ENCODE measurements around the gene PLA2G12A. TPM values are rescaled to one million over a fixed set of nuclear protein-coding genes. Genes with fewer than 3 reads are reported as not detected.
A peak's percentile ranks its signal among the peaks of the same experiment; 100 is the strongest.

Gene PLA2G12A
- total and polyA plus RNA-seq, 9 of the 15 experiments (the other 6 are each of a cell fraction or from before 2014, with no cell fraction given): 24.2 to 226 (median 80.5) TPM

DNA sequence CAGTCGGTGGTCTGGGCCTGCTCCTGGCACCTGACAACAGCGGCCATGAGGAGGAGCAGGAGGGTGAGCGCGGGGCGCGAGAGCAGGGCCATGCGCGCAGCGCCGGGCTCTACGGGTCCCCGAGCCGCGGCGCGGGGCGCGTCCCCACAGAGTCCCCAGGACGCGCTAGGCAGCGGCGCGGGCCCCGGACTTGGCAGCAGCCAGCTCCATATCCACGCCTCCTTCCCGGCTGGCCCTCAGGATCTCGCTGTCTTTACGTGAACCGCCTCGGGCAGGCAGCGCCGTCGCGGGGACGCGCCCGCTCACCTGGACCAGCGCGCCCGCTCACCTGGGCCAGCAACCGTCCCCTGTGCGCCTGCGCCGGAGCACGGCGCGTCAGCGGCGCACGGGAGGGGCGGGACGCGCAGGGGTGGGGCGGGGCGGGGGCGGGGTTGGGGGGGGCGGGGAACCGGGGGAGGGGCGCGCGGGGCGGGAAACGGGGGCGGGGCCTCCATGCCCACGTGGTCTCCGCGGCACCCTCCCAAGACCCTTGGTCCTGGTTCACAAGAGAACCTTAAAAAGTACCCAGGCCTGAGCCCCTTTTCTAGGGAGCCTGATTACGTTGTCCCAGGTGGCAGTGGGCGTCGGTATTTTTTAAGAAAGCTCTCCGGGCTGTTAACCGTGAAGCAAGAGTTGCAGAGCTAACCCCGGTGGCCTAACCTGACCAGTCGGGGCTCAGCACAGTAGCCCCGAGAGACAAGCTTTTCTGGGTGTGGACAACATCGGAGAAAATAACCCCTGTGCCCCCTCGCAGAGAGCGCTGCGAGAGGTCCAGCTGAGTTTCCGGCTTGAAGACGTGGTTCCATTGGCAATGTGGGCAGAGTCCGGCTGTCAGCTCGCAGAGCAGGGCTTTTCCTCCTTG lies at the start of gene PLA2G12A (continued):
- TF ChIP-seq, protein P1, sequence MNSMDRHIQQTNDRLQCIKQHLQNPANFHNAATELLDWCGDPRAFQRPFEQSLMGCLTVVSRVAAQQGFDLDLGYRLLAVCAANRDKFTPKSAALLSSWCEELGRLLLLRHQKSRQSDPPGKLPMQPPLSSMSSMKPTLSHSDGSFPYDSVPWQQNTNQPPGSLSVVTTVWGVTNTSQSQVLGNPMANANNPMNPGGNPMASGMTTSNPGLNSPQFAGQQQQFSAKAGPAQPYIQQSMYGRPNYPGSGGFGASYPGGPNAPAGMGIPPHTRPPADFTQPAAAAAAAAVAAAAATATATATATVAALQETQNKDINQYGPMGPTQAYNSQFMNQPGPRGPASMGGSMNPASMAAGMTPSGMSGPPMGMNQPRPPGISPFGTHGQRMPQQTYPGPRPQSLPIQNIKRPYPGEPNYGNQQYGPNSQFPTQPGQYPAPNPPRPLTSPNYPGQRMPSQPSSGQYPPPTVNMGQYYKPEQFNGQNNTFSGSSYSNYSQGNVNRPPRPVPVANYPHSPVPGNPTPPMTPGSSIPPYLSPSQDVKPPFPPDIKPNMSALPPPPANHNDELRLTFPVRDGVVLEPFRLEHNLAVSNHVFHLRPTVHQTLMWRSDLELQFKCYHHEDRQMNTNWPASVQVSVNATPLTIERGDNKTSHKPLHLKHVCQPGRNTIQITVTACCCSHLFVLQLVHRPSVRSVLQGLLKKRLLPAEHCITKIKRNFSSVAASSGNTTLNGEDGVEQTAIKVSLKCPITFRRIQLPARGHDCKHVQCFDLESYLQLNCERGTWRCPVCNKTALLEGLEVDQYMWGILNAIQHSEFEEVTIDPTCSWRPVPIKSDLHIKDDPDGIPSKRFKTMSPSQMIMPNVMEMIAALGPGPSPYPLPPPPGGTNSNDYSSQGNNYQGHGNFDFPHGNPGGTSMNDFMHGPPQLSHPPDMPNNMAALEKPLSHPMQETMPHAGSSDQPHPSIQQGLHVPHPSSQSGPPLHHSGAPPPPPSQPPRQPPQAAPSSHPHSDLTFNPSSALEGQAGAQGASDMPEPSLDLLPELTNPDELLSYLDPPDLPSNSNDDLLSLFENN (IDR thresholded peaks at IDR 0.05; ENCODE audit: low read depth in 2 of 2, low read length in 2 of 2): no peak
- TF ChIP-seq XRCC3 (IDR thresholded peaks at IDR 0.05) (no peak), TOE1 (IDR thresholded peaks at IDR 0.05; ENCODE audit: borderline replicate concordance) (0 out of 2 replicates have a peak, but pooled peaks have one; percentile 40), TOE1 (CRISPR knock-in tag; IDR thresholded peaks at IDR 0.05; ENCODE audit: borderline replicate concordance, low read depth) (no peak), MAZ (CRISPR knock-in tag; conservative IDR thresholded peaks at IDR 0.05 in 1 of 2, IDR thresholded peaks at IDR 0.05 in 1 of 2) (peak; percentile 11 to 41; a peak in 2 of 4 replicates), CTBP1 (IDR thresholded peaks at IDR 0.05; ENCODE audit: borderline replicate concordance) (peak; percentile 86), RBM22 (IDR thresholded peaks at IDR 0.05; ENCODE audit: low read depth, low read length, poor library complexity, severe bottlenecking) (no peak), RBFOX2 (IDR thresholded peaks at IDR 0.05; ENCODE audit: low read depth, low read length) (peak; percentile 81), IRF2 (CRISPR knock-in tag; IDR thresholded peaks at IDR 0.05) (no peak), EP400 (IDR thresholded peaks at IDR 0.05) (peak; percentile 12; the same call in 1 of the 2 replicates), ZBTB1 (CRISPR knock-in tag; IDR thresholded peaks at IDR 0.05; ENCODE audit: borderline replicate concordance, low read depth) (no peak), NONO (IDR thresholded peaks at IDR 0.05; ENCODE audit: low read depth in 2 of 2, low read length in 1 of 2) (no peak), BRD9 (IDR thresholded peaks at IDR 0.05; ENCODE audit: low read depth, partially characterized antibody) (peak; percentile 80), ZKSCAN3 (CRISPR knock-in tag; IDR thresholded peaks at IDR 0.05) (no peak), SMARCE1 (IDR thresholded peaks at IDR 0.05) (no peak; the same call in 1 of the 2 replicates), POLR3G (IDR thresholded peaks at IDR 0.05; ENCODE audit: extremely low read depth, insufficient read length, insufficient replicate concordance) (no peak), BDP1 (IDR thresholded peaks at IDR 0.05; ENCODE audit: insufficient read depth, insufficient read length) (no peak)
- TF ChIP-seq, protein P2, sequence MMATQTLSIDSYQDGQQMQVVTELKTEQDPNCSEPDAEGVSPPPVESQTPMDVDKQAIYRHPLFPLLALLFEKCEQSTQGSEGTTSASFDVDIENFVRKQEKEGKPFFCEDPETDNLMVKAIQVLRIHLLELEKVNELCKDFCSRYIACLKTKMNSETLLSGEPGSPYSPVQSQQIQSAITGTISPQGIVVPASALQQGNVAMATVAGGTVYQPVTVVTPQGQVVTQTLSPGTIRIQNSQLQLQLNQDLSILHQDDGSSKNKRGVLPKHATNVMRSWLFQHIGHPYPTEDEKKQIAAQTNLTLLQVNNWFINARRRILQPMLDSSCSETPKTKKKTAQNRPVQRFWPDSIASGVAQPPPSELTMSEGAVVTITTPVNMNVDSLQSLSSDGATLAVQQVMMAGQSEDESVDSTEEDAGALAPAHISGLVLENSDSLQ (IDR thresholded peaks at IDR 0.05): 0 out of 2 replicates have a peak, but pooled peaks have one; percentile 20
- TF ChIP-seq, protein P3, sequence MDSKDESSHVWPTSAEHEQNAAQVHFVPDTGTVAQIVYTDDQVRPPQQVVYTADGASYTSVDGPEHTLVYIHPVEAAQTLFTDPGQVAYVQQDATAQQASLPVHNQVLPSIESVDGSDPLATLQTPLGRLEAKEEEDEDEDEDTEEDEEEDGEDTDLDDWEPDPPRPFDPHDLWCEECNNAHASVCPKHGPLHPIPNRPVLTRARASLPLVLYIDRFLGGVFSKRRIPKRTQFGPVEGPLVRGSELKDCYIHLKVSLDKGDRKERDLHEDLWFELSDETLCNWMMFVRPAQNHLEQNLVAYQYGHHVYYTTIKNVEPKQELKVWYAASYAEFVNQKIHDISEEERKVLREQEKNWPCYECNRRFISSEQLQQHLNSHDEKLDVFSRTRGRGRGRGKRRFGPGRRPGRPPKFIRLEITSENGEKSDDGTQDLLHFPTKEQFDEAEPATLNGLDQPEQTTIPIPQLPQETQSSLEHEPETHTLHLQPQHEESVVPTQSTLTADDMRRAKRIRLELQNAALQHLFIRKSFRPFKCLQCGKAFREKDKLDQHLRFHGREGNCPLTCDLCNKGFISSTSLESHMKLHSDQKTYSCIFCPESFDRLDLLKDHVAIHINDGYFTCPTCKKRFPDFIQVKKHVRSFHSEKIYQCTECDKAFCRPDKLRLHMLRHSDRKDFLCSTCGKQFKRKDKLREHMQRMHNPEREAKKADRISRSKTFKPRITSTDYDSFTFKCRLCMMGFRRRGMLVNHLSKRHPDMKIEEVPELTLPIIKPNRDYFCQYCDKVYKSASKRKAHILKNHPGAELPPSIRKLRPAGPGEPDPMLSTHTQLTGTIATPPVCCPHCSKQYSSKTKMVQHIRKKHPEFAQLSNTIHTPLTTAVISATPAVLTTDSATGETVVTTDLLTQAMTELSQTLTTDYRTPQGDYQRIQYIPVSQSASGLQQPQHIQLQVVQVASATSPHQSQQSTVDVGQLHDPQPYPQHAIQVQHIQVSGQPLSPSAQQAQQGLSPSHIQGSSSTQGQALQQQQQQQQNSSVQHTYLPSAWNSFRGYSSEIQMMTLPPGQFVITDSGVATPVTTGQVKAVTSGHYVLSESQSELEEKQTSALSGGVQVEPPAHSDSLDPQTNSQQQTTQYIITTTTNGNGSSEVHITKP (IDR thresholded peaks at IDR 0.05; ENCODE audit: partially characterized antibody): no peak

Data from K562 (cell line).